Stimulated activated CD8-positive, alpha-beta memory T cell treated with anti-CD3 and anti-CD28 coated beads, Interleukin-7, amount 100 ng/mL, for 4 hours (primary cell): ENCODE measurements around the gene FCGR3A.
"Not testable (repeated sequence)": the region's sequence is repeated elsewhere in the genome, so short reads cannot be mapped to it uniquely, and the experiment has no call there.

Experiments used
- DNase-seq, 2 donors: peaks; one replicate each; pipeline ENCODE4 v3.0.0-alpha.2; 2020; ENCODE audit warnings: low read depth in 2 of 2

Gene FCGR3A

DNA sequence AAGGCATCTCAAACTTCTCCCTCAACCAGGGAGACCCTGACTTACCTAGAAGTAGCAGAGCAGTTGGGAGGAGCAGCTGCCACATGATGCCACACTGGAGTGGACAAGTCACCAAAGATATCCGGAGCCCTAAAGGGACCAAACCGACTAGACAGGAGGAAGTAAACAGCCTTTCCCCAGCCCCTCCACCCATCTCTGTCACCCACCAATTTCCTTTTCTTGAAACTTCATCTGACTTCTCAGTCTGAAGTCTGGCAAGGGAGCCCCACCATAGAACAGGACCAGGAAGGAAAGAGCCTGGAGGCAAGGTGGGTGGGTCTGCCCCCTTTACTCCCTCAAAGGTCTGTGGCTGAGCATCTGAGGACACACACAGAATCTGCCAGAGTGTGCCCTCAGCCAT lies at the start of gene FCGR3A:
FCGR3A (minus strand) TSS at position 167 of the 400 bp plus-strand sequence; CDS start at position 85, 82 bp downstream.
- no peak for DNase-seq

DNA sequence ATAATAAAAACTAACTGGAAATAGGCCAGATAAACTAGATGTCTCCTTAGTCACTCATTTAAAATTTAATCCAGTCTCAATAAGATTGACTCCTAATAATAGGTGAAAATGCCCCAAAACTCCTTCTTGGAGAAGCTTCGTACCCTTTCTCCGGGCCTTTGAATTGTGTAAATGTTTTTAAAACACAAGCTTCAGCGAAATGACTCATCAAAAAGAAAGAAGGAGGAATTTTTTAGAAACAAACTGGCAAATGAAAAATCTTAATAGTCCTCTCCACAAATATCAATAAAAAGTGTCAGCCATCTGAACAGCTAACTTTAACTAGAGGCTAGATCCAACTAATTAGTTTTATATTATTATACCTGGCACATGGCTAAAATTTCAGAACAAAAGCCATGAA lies 47.5 kb upstream of the FCGR3A start:
- not testable (repeated sequence) for DNase-seq

DNA sequence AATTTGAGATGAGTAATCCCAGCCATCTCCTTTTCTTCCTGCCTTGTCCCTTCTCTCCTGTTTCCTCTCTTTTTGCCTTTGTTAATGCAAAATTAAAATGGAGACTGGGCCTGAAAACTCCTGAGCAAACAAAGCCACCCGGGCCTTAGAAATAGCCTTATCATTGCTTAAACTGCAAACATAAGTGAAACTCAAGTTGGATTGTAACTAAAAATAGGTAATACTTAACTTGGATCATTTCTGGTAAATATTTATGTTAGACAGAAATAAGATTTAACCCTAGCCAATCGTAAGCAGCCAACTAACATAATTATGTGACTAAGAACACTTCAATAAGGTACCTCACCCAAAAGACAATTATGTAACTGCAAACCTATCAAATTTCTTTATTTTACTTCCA lies 46.0 kb upstream of the FCGR3A start:
- not testable (repeated sequence) for DNase-seq

DNA sequence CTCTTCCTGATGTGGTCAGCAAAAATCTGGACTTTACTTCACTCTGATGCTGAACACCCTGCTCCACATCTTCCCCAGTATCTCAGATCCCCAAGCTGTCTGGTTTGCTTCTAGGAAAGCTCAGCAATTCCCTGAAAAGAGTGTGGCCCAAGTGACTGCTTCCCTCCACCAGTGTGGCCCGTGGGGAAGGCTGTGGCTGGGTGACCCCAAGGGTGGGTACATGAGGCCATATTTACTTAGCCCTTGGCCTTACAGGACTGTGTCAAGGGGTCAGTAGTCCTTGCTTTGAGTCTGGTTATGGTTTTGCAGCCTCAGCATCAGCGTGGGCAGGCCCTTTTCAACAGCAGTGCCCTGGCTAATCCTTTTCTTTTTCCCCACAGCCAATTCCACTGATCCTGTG lies 45.6 kb upstream of the FCGR3A start:
- DNase-seq = not testable (repeated sequence)

DNA sequence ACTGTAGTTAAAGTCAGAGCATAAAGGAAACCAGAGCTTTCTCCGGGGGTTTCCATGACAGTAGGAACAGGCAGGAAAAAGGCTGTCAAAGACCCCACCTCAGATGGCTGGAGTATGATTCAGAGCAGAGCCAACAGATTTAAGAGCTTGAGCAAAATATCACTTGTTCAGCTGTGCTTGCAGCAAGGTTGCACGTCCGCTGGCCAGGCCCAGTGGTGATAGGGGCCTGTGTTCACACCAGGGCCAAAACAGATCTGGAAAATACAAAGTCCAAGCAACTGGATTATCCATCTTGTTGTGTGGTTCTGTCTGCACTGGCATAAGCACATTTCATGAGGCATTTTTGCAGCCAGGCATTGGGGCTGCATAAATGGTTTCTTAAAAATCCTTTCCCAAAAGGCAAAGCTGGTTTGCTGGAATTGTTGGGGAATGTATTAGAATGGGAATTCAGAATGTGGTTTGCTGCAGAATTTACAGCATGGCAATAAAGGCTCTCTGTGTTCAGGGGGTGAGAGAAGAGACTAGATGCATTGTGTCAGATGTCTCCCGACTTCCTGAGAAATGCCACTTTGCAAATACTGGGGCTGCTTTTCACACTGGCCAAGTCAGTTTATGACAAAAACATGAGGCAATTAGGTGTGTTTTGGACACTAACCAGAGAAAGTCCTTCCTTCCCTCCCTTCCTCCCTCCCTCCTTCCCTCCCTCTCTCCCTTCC lies 44.8 kb upstream of the FCGR3A start:
- DNase-seq = not testable (repeated sequence)

DNA sequence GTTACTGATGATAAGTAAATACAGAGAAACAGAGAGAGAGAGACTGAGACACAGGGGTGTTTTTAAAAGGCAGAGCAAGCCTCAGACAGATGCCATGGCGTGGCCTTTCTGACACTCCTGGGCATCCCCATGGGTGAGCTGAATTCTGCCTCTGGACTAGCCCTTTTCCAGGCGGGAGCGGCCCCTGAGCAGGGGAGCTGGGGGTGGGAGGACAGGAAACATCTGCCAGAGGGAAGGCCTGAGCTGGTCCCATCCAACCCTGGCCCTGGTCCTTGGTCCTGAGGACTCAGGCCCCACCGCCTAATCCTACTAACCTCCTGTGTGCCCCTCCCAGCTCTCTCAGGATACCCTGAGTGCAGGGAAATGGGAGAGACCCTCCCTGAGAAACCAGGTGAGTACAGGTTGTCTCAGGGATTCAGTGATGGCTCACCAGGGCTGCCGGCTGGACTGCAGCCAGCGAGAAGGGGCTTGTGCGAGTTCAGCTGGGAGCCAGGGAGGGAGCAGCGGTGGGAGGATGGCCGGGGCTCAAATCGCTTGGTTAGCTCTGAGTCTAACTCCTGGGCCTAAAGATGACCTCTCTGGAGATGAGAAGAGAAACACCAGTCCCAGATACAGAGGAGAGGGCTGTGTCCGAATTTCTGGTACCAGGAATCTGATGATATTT lies 43.6 kb upstream of the FCGR3A start:
- DNase-seq = not testable (repeated sequence)

DNA sequence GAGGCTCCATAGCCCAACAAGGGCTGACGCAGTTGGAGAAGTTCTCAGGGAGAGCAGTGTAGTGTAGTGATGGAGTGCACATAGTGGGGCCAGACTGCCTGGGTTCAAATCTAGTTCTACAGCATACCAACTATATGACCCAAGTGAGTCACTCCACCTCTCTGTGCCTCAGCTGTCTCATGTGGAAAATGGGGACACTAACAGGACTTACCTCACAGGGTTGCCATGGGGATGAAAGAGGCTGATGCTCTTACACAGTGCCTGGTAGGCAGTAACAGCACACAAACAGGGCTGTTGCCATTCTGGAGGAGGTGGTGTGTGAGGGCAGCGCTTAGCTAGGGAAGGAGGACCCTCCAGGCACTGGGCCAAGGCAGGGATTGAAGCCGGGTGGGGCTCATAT lies 43.0 kb upstream of the FCGR3A start:
- not testable (repeated sequence) for DNase-seq

DNA sequence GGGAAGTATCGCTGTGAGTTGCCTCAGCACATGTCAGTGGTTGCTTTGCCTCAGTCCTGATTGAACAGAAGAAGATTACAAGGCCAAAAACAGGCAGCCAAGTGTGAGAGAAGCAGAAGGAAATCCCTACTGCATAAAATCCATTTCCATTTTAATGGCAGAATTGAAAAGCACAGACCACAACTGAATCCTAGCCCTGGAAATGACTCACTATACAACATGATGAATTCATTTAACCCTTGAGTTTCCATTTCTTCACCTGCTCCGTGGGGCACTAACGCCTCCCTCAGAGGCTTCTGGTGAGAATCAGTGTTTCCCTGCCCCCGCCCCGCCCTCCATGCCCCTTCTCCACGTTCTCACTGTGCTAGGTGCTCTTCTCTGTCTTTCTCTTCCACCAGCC lies 40.3 kb upstream of the FCGR3A start:
- not testable (repeated sequence) for DNase-seq

DNA sequence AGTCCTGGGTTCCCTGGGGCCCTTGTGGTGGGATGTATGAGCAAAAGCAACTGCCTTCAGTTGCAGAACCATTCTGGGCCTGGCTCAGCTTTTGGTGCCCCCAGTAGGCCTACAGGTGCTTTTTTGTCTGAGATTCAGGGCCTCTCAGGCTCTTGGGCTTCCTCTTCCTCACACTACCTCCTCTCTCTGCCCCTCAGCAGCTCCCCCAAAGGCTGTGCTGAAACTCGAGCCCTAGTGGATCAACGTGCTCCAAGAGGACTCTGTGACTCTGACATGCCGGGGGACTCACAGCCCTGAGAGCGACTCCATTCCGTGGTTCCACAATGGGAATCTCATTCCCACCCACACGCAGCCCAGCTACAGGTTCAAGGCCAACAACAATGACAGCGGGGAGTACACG lies 39.7 kb upstream of the FCGR3A start:
- DNase-seq = not testable (repeated sequence)

DNA sequence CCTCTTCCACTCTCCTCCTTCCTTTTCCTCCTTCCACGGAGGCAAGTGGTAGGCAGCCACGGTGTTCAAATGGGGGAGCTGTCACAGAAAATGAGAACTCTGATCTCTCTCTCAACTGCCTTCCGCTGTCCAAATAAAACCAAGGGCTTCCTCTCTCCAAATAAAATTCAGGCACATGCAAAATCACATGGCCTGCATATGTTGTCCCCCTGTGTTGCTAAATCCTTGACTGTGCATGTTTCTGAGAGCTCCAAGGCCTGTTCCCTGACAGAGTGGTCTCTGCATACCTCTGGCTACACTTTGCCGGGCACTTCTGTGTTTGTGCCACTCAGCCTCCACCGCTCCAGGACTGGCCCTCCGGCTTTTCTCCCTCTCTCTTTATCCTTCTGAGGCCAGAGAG lies 39.0 kb upstream of the FCGR3A start:
- DNase-seq = not testable (repeated sequence)

DNA sequence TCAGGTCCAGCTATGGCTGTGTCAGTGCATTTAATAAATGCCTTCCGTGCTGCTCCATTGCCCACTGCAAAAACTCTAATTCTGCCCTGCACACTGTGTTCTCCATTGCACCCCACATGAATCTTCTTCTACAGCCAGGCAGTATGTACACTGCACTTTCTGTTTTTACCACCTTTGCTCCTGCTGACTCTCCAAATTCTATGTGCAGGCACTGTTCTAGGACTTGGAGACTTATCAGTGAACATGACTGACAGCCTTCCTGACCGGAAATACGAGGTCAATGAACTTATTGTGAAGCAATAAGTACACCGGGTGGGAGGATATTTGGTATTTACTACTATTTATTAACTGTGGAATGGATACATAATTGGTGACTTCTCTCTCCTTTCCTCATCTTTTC lies 33.3 kb upstream of the FCGR3A start:
- not testable (repeated sequence) for DNase-seq

DNA sequence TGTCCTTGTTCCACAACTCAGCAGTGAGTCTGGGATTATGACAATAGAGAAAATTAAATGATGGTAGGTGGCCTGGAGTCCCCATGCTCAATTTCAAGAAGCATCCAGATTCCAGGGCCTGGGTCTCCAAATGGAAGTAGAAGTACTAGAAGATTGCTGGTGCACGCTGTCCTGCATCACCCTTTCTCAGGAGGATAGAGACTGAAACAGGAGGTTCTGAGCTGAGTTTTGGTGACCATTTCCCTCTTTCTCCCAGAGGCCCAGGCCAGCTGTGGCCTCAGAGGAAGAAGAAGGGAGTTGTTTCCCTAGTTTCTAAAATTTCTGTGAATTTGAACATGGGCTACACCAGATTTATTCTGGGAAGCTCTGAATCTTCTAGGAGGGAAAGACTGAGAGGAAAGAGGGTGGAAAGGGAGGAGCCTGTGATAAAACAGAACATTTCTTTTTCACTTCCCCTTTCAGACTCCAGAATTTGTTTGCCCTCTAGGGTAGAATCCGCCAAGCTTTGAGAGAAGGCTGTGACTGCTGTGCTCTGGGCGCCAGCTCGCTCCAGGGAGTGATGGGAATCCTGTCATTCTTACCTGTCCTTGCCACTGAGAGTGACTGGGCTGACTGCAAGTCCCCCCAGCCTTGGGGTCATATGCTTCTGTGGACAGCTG lies 31.4 kb upstream of the FCGR3A start:
- DNase-seq = not testable (repeated sequence)

DNA sequence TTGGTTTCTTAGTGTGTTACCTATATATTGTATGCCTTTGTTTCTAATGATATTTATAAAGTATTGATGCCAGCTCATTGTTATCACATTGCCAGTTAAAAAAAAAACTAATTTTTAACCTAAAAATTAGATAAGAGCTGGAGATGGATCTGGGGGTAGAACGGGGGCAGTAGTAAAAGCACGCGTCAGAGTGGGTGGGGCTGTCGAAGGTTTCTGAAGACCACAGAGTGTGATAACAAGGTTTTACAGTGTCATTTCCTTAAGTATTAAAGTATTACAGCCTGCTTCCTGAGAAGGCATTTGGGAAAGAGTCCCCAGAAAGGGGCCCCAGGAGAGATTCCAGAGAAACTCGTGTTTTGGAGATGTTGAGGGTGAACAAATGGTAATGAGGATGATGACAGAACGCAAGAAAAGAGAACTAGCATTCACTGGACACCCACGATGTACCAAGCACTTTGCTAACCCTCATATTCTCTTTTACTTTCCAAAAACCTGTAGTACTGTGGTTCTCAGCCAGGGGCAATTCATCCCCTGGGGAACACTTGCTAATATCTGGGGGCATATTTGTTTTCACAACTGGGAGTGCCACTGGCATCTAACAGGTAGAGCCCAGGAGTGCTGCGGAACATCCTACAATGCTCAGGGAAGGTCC lies 30.4 kb upstream of the FCGR3A start:
- not testable (repeated sequence) for DNase-seq

DNA sequence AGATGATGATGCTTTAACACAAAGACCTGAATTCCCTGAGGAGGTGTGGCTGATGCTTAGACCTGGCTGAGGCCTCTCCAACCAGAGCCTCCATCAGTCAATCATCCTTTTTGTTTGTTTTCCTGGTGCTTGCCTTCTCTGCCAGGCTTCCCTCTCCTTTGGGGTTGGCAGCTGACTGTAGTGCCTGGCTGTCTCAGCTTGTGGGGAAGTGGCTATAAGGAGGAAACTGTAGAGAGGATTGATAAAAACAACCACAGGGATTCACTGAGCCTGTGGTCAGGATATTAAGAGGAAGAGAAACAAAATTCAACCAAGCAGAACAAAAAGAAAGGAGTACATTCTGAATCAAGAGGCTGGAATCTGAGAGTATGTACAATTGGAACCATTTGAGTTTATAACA lies 27.1 kb upstream of the FCGR3A start:
- not testable (repeated sequence) for DNase-seq

DNA sequence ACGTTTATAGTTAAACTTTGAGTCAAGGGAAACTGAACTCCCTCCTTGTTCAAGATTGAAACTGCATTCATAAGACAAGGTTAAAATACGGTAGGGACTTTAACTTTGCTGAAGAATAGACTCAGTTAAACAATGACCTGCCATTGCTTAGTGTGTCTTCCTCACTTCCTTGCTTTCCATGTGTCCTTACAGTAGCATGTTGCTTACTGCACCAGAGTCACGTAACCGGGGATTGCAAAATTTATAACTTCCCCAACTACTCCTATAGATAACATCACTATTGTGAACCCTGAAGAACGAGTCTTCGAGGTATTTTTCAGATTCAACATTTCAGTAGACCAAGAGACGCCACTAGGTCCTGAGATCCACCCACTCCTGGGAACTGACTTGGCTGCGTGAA lies 22.1 kb upstream of the FCGR3A start:
- not testable (repeated sequence) for DNase-seq

DNA sequence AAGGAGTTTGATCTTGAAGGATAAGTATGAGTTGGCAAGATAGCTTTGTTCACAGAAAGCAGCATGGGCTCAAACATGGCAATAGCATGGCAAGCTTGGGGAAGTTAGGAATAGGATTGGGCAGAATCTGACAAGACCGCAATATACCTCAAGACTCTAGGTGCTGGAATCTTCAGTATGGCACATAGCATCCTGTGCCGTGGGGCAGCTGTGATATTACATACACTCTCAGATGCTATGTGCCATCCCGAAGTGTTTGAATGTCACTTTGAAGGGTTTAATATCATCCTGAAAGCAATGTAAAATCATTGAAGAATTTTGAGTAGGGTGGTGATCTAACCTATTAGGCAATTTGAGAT lies 17.0 kb upstream of the FCGR3A start:
- DNase-seq = not testable (repeated sequence)

DNA sequence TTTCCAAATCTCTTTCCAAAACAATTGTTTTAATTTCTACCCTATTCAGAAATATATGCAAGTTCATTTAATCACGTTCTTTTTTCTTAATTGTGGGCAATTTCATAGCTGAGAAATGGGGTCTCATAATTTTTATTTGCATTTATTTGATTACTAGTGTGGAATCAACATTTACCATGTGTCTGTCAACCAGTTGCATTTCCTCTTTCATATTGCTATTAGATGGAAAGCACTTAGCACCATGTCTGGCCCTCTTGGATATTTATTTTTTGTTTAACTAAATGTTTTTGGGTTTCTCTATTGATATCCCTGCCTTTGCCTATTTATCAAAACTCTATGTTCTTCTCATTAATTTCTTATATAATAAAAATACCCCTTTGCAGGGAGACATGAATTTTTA lies 13.9 kb upstream of the FCGR3A start:
- not testable (repeated sequence) for DNase-seq

DNA sequence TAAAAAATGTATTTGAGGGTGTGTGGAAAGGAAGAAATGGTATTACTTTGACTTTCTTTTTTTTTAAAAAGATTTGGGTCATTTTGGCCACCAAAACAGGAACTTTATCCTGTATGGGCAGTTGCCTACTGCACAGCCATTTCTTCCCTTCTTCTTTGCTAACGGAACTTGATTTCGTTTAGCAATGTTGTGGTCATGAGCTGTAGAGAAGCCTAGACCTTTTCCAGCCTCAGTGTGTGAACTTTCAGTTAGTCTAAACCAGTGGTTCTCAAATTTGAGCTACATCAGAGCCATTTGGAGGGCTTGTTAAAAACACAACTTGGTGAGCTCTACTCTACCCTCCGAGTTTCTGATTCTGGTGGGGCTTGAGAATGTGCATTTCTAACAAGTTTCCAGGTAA lies 12.8 kb upstream of the FCGR3A start:
- DNase-seq = not testable (repeated sequence)

DNA sequence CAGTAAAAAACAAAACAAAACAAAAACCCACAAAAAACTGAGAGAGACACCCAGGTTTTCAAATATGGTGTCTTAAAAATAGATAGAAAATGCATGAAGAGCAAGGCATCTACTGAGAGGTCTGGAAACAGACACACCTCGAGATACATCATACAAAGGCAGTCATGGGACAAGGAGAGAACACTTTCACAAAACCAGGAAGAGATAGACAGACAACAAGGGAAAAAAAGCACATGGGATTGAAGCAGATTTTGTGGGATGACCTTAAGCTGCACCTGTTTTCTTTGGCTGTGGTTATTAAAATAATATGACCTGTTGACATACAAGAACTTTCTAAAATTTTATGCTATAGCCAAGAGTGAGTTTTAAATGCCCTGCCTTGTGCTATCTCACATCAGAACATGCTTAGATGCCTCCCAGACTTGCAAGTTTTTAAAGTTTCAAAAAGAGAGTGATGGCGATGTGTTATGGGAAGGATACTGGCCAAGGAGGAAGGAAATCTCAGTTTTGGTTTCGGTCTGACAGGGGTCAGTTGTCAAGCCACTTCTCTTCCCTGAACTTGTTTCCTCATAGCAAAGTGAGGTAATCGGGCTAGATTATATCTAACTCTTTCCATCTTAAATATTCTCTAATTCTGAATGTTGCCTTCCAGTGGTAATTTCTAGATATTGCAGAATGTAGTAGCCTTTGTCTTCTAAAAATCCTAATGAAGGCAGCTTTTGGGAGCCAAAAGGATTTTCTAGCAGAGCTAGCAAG lies 11.5 kb upstream of the FCGR3A start:
- DNase-seq = not testable (repeated sequence)

DNA sequence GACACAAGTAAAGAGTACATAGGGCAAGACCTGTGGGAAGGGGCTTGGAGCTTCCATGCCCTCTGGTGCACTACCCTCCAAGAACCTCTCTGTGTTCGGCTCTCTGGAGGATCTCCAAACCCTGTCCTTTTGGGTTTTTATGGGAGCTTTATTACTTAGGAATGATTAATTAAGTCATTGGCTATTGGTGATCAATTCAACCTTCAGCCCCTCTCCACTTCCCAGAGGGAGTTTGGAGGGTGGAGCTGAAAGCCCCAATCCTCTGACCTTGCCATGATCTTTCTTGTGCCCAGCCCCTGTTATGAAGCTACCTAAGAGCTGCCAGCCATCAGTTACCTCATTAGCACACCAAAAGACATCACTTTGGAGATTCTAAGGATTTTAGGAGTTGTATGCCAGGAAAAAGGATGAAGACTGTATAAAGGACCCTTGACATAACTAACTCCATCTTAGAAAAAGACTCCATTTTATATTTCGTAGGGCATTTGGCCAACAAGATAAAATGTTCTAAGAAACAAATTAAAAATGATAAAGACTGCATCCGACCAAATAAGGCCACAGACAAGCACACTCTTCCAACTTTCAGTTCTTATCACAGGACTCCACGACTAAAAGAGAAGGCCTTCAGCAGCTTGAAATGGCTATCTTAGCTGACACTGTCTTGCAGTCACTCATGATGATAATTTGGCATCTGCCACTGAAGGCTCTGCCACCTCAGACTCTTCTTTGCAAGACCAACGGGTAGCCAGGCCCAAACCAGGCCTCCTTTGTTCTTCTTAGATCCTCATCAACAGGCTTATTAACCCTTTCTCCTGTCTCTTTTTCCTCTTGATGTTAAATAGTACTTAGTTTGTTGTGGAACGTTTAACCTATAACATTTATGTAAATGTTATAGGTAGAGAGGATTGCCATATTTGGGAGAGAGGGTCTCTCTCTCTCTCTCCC lies 8.2 kb upstream of the FCGR3A start:
- DNase-seq = not testable (repeated sequence)
